Left ventricle myocardium inferior (tissue), 1 donor: ENCODE results near the gene PRSS12. TPM values are rescaled to one million over a fixed set of nuclear protein-coding genes. Genes with fewer than 3 reads are reported as not detected.

ENCODE experiments used
- DNase-seq: peaks from one replicate; pipeline ENCODE4 v3.0.0-alpha.2; 2020
- H3K27ac ChIP-seq: fragments of 200-600 bp; replicated peaks from 2 replicates; pipeline ENCODE4 v1.8.0; 2021
- H3K27me3 ChIP-seq: fragments of 200-600 bp; 2 replicates; pipeline ENCODE4 v1.8.0; 2021; ENCODE audit warnings: low read depth
- H3K36me3 ChIP-seq: fragments of 200-600 bp; 2 replicates; pipeline ENCODE4 v1.8.0; 2021
- H3K4me1 ChIP-seq: fragments of 200-600 bp; 2 replicates; pipeline ENCODE4 v1.8.0; 2021
- H3K4me3 ChIP-seq: fragments of 200-600 bp; 2 replicates; pipeline ENCODE4 v1.8.0; 2021; ENCODE audit warnings: mild to moderate bottlenecking, moderate library complexity
- H3K9me3 ChIP-seq: fragments of 200-600 bp; replicated peaks from 2 replicates; pipeline ENCODE4 v1.8.0; 2021
- CTCF ChIP-seq: fragments of 200-600 bp; IDR thresholded peaks from 2 replicates; pipeline ENCODE4 v1.8.0; 2021; ENCODE audit warnings: antibody characterized with exemption, mild to moderate bottlenecking, borderline replicate concordance
- intact Hi-C: fragments of 100-400 bp; cut with micrococcal nuclease; formaldehyde crosslinking; loops from one replicate; pipeline ENCODE4 v1.11.0; 2022
- total RNA-seq: library from RNA; stranded (reverse); fragmentation: NEBNext Ultra II Directional; extraction: Animal tissue kit (Norgen Biotek cat#: 25700); gene quantifications from one replicate; pipeline ENCODE4 v1.2.1, GENCODE V29; 2021
- donor health status: DM: no; HTN: yes; CAD: no; lungs with severe emphysema.

The PRSS12 gene
- total RNA-seq, 1 donor from 2014 or later = not detected

DNA sequence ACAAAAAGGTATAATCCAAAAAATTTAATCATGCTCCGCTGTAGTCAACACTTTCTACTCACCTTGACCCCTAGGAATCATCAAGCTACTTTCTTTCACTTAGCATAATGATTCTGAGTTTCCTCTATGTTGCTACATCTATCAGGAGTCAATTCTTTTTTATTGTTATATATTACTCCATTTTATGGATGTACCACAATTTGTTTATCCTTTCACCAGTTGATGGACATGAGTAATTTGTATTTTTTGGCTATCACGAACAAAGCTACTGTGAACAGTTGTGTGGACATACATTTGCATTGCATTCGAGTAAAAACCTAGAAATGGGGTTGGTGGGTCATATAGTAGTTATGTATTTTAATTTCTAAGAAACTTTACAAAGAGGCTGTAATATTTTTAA, 102.9 kb downstream of the PRSS12 start:
- intact Hi-C loops = no loop called here

DNA sequence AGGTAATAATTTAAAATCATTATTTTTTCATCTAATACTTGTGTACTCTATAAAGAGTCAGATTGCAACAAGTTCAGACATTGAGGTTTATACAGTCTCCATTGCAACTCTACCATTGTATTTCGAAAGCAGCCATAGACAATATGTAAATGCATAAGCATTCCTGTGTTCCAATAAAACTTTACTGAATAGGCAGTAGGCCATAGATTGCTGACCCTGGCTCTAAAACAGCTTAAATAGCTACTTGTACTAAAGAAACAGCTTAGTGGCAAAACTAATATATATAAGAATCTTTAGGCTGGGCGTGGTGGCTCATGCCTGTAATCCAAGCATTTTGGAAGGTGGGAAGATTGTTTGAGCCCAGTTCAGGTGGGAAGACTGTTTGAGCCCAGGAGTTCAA, 115.3 kb downstream of the PRSS12 start:
- H3K27ac ChIP-seq = no peak overlapping the region
- no peak for TF ChIP-seq CTCF
- no peaks in the 10 kb centered on the region for H3K4me1 ChIP-seq
- intact Hi-C loops = no loop called here
- no peak for DNase-seq
- no peaks in the 10 kb centered on the region for H3K9me3 ChIP-seq
- H3K36me3 ChIP-seq = no peaks in the 10 kb centered on the region
- no peak overlapping the region for H3K4me3 ChIP-seq
- H3K27me3 ChIP-seq = peaks cover 12% of the 10 kb centered on the region

More for the DNA sequence above, 102.9 kb downstream of the PRSS12 start:
- Histone ChIP-seq H3K4me3 (no peak overlapping the region), H3K36me3 (no peaks in the 10 kb centered on the region), H3K9me3 (peaks cover 15% of the 10 kb centered on the region), H3K4me1 (no peaks in the 10 kb centered on the region), H3K27ac (no peak overlapping the region), H3K27me3 (no peaks in the 10 kb centered on the region)
- no peak for DNase-seq
- no peak for TF ChIP-seq CTCF

DNA sequence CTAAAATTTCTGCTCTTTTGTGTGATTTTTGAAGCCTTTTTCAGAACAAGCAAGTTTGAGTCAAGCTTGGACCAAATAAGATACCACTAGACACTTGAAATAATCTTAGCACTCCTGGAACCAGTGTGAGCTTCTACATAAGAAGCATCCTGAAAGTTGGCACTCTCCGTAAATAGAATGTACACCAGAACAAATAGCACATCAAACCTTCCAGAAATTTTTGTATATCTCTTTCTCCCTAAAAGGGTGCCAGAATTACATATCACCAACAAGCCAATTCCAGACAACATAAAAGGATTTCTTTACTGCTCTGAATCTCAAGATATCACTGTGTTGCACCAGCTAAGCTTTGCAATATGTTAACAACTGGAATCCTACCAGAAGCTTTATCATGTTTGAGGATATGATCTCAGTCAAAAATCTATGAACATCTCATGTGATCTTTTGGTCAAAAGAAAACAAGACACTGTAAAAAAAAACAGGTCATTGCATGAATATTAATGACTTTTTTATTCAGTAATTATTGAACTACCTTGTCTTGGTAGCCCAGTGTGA, 117.2 kb downstream of the PRSS12 start:
- intact Hi-C loops = no loop called here
- no peak overlapping the region for H3K27ac ChIP-seq
- no peaks in the 10 kb centered on the region for H3K9me3 ChIP-seq
- H3K36me3 ChIP-seq = no peaks in the 10 kb centered on the region
- no peak overlapping the region for H3K4me3 ChIP-seq
- peaks cover 17% of the 10 kb centered on the region for H3K27me3 ChIP-seq
- H3K4me1 ChIP-seq = no peaks in the 10 kb centered on the region
- TF ChIP-seq CTCF = no peak
- DNase-seq = no peak
